GM12874 (cell line): ENCODE measurements around the gene SYT3.

Experiments used
- CTCF ChIP-seq: IDR thresholded peaks from 2 replicates; pipeline ENCODE4 v1.5.1; 2011; ENCODE audit warnings: low read depth, mild to moderate bottlenecking, control low read depth, low read length, moderate library complexity; ENCODE audit not compliant: insufficient read depth

Gene SYT3

GRCh38 chr19:50652722-50653121 is 13.0 kb upstream of the SYT3 start:
- TF ChIP-seq CTCF, result no peak

GRCh38 chr19:50651174-50651573 is 11.5 kb upstream of the SYT3 start:
- no peak for TF ChIP-seq CTCF

- TF ChIP-seq CTCF, result no peak
These were observed 10.0 kb upstream of the SYT3 start, which contains the start of gene C19orf81 for GRCh38 chr19:50649433-50650391. Gene C19orf81, plus strand, starts transcription at chr19:50649445. Its CDS starts 0 bp downstream, at chr19:50649445.

GRCh38 chr19:50648659-50649058 is 9.0 kb upstream of the SYT3 start:
- no peak for TF ChIP-seq CTCF

GRCh38 chr19:50647879-50648615 is 8.4 kb upstream of the SYT3 start:
- TF ChIP-seq CTCF, result no peak

GRCh38 chr19:50646074-50646807 is 6.6 kb upstream of the SYT3 start:
- TF ChIP-seq CTCF, result no peak

GRCh38 chr19:50645107-50645506 is 5.4 kb upstream of the SYT3 start:
- TF ChIP-seq CTCF, result no peak
